Epithelial cell of esophagus (primary cell): ENCODE measurements around the gene DCXR.

Experiments used
- DNase-seq: peaks from one replicate; pipeline ENCODE4 v3.0.0; 2010; ENCODE audit warnings: low read depth
- H3K4me3 ChIP-seq: 2 replicates; pipeline ENCODE4 v1.5.1; 2011; ENCODE audit warnings: mild to moderate bottlenecking, low read length, control low read depth
- CTCF ChIP-seq: IDR thresholded peaks from 2 replicates; pipeline ENCODE4 v1.5.1; 2011; ENCODE audit warnings: low read depth, mild to moderate bottlenecking, low read length, control low read depth, inconsistent platforms; ENCODE audit not compliant: insufficient read depth; ENCODE audit errors: missing control alignments

DCXR gene

GRCh38 chr17:82062984-82063368 lies 25.5 kb upstream of the DCXR start:
- H3K4me3 ChIP-seq: no peak overlapping the region
- DNase-seq: no peak
- TF ChIP-seq CTCF: no peak

DNA sequence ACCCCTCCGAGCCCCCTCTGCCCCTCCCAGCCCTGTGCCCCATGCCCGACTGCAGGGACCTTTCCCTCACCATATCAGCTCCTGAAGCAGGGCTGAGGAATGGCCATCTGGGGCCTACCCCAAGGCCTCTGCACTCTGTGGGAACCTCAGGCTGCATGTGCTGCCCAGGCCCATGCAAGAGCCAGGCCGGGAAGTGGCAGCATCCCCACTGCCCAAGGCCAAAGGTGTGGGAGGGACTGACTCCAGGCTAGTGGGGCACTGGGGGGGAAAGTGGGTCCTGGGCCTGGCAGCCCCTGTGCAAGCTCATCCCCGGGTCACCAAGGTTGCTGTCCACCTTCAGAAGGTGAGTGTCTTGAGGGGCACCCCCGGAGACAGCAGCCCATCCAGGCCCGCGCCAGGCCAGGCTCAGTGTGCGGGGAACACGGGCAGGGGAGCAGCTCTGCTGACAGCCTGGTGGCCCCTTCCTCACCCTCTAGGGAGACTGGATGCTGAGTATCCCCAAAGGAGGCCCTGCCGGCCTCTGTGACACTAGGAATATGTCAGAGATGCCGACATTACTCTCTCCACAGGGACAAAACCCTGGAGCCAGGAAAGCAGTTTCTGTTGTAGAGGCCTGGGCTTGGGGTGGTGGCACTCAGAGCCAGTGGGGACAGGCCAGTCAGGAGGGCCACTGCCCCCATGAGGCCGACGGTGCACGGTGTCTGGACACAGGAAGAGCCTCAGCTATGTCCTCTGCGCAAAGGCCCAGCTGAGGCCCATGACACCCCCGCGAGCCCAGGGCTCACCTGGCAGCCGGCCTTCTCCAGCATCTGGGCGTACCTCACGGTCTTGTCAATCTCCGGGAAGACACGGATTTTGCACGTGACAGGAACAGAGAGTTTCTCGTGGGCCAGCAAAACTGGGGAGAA lies 24.8 kb upstream of the DCXR start:
- no peak for DNase-seq
- TF ChIP-seq CTCF: no peak
- no peak overlapping the region for H3K4me3 ChIP-seq

DNA sequence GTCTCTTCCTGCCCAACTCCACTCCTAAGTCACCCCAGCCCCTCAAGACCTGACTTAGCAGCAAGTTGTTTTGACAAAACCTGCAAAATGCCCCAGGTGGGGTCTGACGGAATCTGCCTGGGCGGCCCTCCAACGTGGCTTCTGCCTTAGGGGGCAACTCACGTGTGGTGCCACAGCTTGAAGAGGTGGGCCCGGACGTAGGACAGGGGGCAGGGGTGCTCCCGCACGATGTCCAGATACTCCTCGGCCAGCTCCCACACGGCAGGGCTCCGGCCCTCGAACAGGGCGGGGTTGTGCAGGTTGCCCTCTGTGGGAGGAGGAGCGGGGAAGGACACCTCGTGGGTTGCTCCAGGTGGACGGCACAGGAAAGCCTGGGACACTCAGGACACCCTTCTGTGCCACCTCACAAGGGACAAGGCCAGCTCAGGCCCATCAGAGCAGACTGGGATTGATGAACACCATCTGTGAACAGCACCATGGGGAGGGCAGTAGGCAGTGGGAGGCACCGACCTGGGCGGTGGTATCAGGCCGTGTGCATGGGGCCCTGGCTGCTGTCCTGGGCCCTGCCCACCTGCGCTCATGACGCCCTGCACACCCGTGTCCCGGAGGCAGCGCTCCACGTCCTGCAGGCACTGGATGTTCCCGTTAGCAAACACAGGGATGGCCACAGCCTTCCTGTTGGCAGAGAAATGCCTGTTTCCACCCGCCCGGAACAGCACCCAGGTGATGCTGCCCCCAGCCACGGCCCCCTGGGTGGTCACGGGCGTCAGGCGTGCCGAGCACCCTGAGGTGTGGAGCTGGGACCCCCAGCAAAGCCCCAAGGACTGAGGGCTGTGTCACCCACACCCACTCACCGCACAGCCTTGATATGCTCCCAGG lies 23.8 kb upstream of the DCXR start:
- no peak for TF ChIP-seq CTCF
- DNase-seq: no peak
- no peak overlapping the region for H3K4me3 ChIP-seq

GRCh38 chr17:82060614-82061013 lies 23.1 kb upstream of the DCXR start:
- TF ChIP-seq CTCF: no peak
- DNase-seq: no peak
- H3K4me3 ChIP-seq: no peak overlapping the region

- TF ChIP-seq CTCF: no peak
Observed at GRCh38 chr17:82060001-82060380, 22.5 kb upstream of the DCXR start.

DNA sequence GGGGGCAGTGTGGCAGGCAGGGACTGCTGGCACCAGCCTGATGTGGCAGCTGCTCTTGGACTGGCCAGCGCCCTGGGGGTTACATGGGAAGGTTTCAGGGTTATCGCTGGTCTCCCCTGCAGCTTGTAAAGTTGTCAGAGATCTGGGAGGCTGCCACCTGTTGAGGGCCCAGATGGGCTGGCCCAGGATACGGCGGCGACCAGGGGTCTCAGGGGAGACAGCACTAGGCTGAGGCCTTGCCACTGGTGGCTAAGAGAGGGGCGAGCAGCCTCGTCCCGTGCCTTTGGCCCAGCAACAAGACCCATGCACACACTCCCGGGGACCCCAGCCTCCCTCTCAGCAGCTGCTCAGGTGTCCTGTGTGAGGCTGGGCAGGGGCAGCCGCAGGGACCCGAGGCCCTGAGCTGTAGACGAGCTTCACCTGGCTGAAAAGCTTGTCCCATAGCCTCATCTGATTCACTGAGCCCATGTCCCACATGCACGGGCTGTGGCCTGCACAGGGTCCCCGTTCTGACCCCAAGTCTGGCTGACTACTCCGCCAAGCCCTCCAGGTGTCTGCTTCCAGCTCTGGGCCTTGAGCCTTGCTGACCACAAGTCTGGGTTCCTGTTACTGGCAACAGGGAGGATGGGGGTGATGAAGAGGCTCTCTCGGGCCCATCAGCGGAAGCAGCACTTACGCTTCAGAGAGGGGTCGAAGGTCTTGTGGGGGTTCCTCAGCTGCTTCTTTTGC lies 21.9 kb upstream of the DCXR start:
- H3K4me3 ChIP-seq: no peak overlapping the region
- DNase-seq: no peak
- no peak for TF ChIP-seq CTCF

More at GRCh38 chr17:82060001-82060380, 22.5 kb upstream of the DCXR start:
- no peak overlapping the region for H3K4me3 ChIP-seq
- no peak for DNase-seq
